HepG2 (cell line): ENCODE data around the gene ART3. TPM values are rescaled to one million over a fixed set of nuclear protein-coding genes. Genes with fewer than 3 reads are reported as not detected.

ENCODE experiments used
- CBX5 ChIP-seq: sonication (generic); formaldehyde crosslinking; IDR thresholded peaks from 2 replicates; pipeline ENCODE4 v1.4.0; 2020; ENCODE audit warnings: missing genetic modification reagents, borderline replicate concordance
- CENPT ChIP-seq: sonication (generic); formaldehyde crosslinking; IDR thresholded peaks from 2 replicates; pipeline ENCODE4 v1.8.0; 2022; ENCODE audit warnings: low read depth, mild to moderate bottlenecking, moderate library complexity, missing genetic modification reagents
- ELF4 ChIP-seq: sonication (generic); formaldehyde crosslinking; IDR thresholded peaks from 2 replicates; pipeline ENCODE4 v1.5.0; 2020; ENCODE audit warnings: missing genetic modification reagents, mild to moderate bottlenecking, moderate library complexity, borderline replicate concordance
- FOXO1 ChIP-seq: sonication (generic); formaldehyde crosslinking; IDR thresholded peaks from 2 replicates; pipeline ENCODE4 v1.4.0; 2020; ENCODE audit warnings: missing genetic modification reagents
- FUBP1 ChIP-seq: sonication (generic); formaldehyde crosslinking; IDR thresholded peaks from 2 replicates; pipeline ENCODE4 v1.5.1; 2020; ENCODE audit warnings: missing genetic modification reagents, mild to moderate bottlenecking, borderline replicate concordance
- HCFC1 ChIP-seq: fragments of 150-350 bp; IDR thresholded peaks from 2 replicates; pipeline ENCODE4 v1.6.1; 2014; ENCODE audit warnings: low read depth, low read length
- MAF1 ChIP-seq: sonication (generic); formaldehyde crosslinking; IDR thresholded peaks from 2 replicates; pipeline ENCODE4 v1.5.0; 2020; ENCODE audit warnings: missing genetic modification reagents, borderline replicate concordance
- MAFK ChIP-seq, 2 experiments: IDR thresholded peaks in 1 of 2; conservative IDR thresholded peaks in 1 of 2; 2 replicates each; pipeline ENCODE4 v1.6.1; 2011; ENCODE audit warnings: improper control_type of control experiment in 2 of 2, low read length in 2 of 2
- RERE ChIP-seq: IDR thresholded peaks from 2 replicates; pipeline ENCODE4 v1.6.1; 2016; ENCODE audit warnings: low read depth, missing genetic modification reagents, missing compliant biosample characterization
- ZNF160 ChIP-seq: sonication (generic); formaldehyde crosslinking; IDR thresholded peaks from 2 replicates; pipeline ENCODE4 v1.8.0; 2022; ENCODE audit warnings: mild to moderate bottlenecking, inconsistent platforms, missing genetic modification reagents
- ZNF362 ChIP-seq: sonication (generic); formaldehyde crosslinking; IDR thresholded peaks from 2 replicates; pipeline ENCODE4 v1.4.0; 2020; ENCODE audit warnings: missing genetic modification reagents, mild to moderate bottlenecking, borderline replicate concordance
- polyA plus RNA-seq, 8 experiments: library from polyadenylated mRNA; depleted of rRNA in 3 of 8; stranded (reverse) in 7 of 8; unstranded in 1 of 8; fragments of >200 nt; fragmentation: Illumina TruSeq in 4 of 8; extraction: Trizol in 4 of 8; gene quantifications; 2 replicates each; pipeline versions ENCODE4 v1.2.1 to v1.2.3, GENCODE V29; 2011 to 2016; ENCODE audit warnings: low read depth in 4 of 8, missing spikeins in 1 of 8, mixed read lengths in 1 of 8; ENCODE audit not compliant: insufficient read depth in 1 of 8
- total RNA-seq, 5 experiments: library from RNA; depleted of rRNA; stranded (reverse); fragments of >200 nt; fragmentation: Illumina TruSeq; extraction: Trizol; gene quantifications; 2 replicates each; pipeline ENCODE4 v1.2.3, GENCODE V29; 2016; ENCODE audit warnings: low read depth in 1 of 5
- TF ChIP-seq, protein P1 (sequence below), 2 experiments: sonication (generic) in 1 of 2; formaldehyde crosslinking in 1 of 2; IDR thresholded peaks; 2 replicates each; pipeline versions ENCODE4 v1.6.1 to v1.9.0; 2014 to 2022; ENCODE audit warnings: antibody characterized with exemption in 1 of 2, borderline replicate concordance in 1 of 2, inconsistent platforms in 1 of 2, low read depth in 1 of 2, missing genetic modification reagents in 1 of 2

Gene ART3
- total and polyA plus RNA-seq, 2 of the 13 experiments (the other 11 are each of a cell fraction or from before 2014, with no cell fraction given) = not detected

- TF ChIP-seq RERE (CRISPR knock-in tag) (no peak), ZNF362 (CRISPR knock-in tag) (0 out of 2 replicates have a peak, but pooled peaks have one; percentile 50), FOXO1 (CRISPR knock-in tag) (peak; percentile 75), CBX5 (peak; percentile 95; the same call in 1 of the 2 replicates), MAFK (conservative IDR thresholded peaks at IDR 0.05 in 1 of 2, IDR thresholded peaks at IDR 0.05 in 1 of 2; ENCODE audit: low read length in 2 of 2) (no peak), MAF1 (CRISPR knock-in tag) (peak; percentile 44; the same call in 1 of the 2 replicates), HCFC1 (peak; percentile 73), FUBP1 (CRISPR knock-in tag) (no peak), ZNF160 (peak; percentile 95), ELF4 (CRISPR knock-in tag) (peak; percentile 49; the same call in 1 of the 2 replicates), CENPT (CRISPR knock-in tag) (no peak)
- TF ChIP-seq, protein P1, sequence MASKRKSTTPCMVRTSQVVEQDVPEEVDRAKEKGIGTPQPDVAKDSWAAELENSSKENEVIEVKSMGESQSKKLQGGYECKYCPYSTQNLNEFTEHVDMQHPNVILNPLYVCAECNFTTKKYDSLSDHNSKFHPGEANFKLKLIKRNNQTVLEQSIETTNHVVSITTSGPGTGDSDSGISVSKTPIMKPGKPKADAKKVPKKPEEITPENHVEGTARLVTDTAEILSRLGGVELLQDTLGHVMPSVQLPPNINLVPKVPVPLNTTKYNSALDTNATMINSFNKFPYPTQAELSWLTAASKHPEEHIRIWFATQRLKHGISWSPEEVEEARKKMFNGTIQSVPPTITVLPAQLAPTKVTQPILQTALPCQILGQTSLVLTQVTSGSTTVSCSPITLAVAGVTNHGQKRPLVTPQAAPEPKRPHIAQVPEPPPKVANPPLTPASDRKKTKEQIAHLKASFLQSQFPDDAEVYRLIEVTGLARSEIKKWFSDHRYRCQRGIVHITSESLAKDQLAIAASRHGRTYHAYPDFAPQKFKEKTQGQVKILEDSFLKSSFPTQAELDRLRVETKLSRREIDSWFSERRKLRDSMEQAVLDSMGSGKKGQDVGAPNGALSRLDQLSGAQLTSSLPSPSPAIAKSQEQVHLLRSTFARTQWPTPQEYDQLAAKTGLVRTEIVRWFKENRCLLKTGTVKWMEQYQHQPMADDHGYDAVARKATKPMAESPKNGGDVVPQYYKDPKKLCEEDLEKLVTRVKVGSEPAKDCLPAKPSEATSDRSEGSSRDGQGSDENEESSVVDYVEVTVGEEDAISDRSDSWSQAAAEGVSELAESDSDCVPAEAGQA (IDR thresholded peaks at IDR 0.05; ENCODE audit: low read depth) = peak; percentile 87
- TF ChIP-seq, protein P1 (CRISPR knock-in tag; IDR thresholded peaks at IDR 0.05; ENCODE audit: borderline replicate concordance) = 0 out of 2 replicates have a peak, but pooled peaks have one; percentile 31
Measured at GRCh38 chr4:76148142-76148865, 73.8 kb downstream of the ART3 start, which contains the start of gene NUP54 (continued).
